Measurements from ENCODE around the gene CNOT1.

CNOT1 gene

GRCh38 chr16:58500430-58501241 is 129.0 kb downstream of the CNOT1 start:
- POLR2A ChIA-PET, result interaction anchor here (0.9 kb wide), 1 partner anchor 187 kb away, joined by 3 read pairs; no protein-coding TSS in a partner anchor
- CTCF ChIA-PET, result interaction anchor here (1.0 to 4.1 kb wide), 7 partner anchors 11 to 254 kb away, joined by 3 to 29 read pairs (median 8); no protein-coding TSS in a partner anchor
- TF ChIP-seq, protein P1, sequence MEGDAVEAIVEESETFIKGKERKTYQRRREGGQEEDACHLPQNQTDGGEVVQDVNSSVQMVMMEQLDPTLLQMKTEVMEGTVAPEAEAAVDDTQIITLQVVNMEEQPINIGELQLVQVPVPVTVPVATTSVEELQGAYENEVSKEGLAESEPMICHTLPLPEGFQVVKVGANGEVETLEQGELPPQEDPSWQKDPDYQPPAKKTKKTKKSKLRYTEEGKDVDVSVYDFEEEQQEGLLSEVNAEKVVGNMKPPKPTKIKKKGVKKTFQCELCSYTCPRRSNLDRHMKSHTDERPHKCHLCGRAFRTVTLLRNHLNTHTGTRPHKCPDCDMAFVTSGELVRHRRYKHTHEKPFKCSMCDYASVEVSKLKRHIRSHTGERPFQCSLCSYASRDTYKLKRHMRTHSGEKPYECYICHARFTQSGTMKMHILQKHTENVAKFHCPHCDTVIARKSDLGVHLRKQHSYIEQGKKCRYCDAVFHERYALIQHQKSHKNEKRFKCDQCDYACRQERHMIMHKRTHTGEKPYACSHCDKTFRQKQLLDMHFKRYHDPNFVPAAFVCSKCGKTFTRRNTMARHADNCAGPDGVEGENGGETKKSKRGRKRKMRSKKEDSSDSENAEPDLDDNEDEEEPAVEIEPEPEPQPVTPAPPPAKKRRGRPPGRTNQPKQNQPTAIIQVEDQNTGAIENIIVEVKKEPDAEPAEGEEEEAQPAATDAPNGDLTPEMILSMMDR (IDR thresholded peaks at IDR 0.05; ENCODE audit: insufficient read depth, low read length, missing control alignments), result no peak
- peak overlapping the region; percentile 70 for H3K4me3 ChIP-seq (ENCODE audit: low read depth, low read length)
- DNase-seq (ENCODE audit: low read depth, low spot score), result no peak

- ChIA-PET CTCF (interaction anchor here (1.0 to 4.1 kb wide), 8 partner anchors 12 to 371 kb away, joined by 3 to 29 read pairs (median 4); partner anchors contain the start of gene CFAP20), POLR2A (interaction anchor here (0.6 to 0.9 kb wide), 2 partner anchors 11 to 187 kb away, joined by 3 read pairs; no protein-coding TSS in a partner anchor)
- H3K4me3 ChIP-seq (ENCODE audit: low read depth, low read length), result peak within 1 kb of the TSS; percentile 70
- TF ChIP-seq, protein P1 (IDR thresholded peaks at IDR 0.05; ENCODE audit: insufficient read depth, low read length, missing control alignments), result no peak
- peak; percentile 58 for DNase-seq (ENCODE audit: low read depth, low spot score)
These were observed 129.8 kb downstream of the CNOT1 start, which contains the start of gene NDRG4 for GRCh38 chr16:58499615-58500351. Gene NDRG4, plus strand, starts transcription at chr16:58500143. Its CDS starts 106 bp downstream, at chr16:58500249.

DNA sequence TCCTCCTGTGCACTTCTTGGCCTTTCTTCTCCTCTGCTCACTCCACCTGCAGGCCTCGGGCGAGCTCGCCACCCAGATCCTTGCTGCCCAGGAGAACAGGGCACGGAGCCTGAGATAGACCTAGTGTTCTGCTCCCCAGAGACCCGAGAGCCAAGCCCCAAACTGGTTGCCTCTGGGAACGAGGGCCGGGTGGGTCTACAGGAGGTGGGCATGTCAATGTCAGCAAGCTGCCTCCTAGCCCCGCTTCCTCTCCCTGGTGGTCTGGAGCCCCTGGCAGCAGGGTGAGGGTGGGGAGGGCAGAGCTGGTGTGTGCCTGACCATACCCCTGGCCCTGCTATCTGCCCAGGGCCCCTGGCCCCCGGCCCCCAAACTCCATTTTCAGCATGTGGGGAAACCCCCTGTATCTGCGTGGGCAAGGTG is 130.5 kb downstream of the CNOT1 start:
- CTCF ChIA-PET, result interaction anchor here (1.0 to 4.1 kb wide), 6 partner anchors 12 to 370 kb away, joined by 3 to 29 read pairs (median 7); partner anchors contain the start of gene CFAP20
- POLR2A ChIA-PET, result no interaction called here
- H3K4me3 ChIP-seq (ENCODE audit: low read depth, low read length), result no peak overlapping the region
- no peak for DNase-seq (ENCODE audit: low read depth, low spot score)
- TF ChIP-seq, protein P1 (IDR thresholded peaks at IDR 0.05; ENCODE audit: insufficient read depth, low read length, missing control alignments), result no peak

- DNase-seq (ENCODE audit: low read depth, low spot score), result no peak
- CTCF ChIA-PET, result interaction anchor here (1.1 kb wide), 1 partner anchor 163 kb away, joined by 5 read pairs; no protein-coding TSS in a partner anchor
These were observed 131.1 kb downstream of the CNOT1 start for GRCh38 chr16:58498341-58499091.

GRCh38 chr16:58497935-58498334 is 131.7 kb downstream of the CNOT1 start:
- CTCF ChIA-PET, result interaction anchor here (1.0 to 1.1 kb wide), 3 partner anchors 9 to 163 kb away, joined by 4 to 5 read pairs (median 4); no protein-coding TSS in a partner anchor

More at GRCh38 chr16:58498341-58499091, 131.1 kb downstream of the CNOT1 start:
- POLR2A ChIA-PET, result no interaction called here
- TF ChIP-seq, protein P1 (IDR thresholded peaks at IDR 0.05; ENCODE audit: insufficient read depth, low read length, missing control alignments), result no peak
- no peak overlapping the region for H3K4me3 ChIP-seq (ENCODE audit: low read depth, low read length)

More at GRCh38 chr16:58497935-58498334, 131.7 kb downstream of the CNOT1 start:
- no peak overlapping the region for H3K4me3 ChIP-seq (ENCODE audit: low read depth, low read length)
- DNase-seq (ENCODE audit: low read depth, low spot score), result no peak
- TF ChIP-seq, protein P1 (IDR thresholded peaks at IDR 0.05; ENCODE audit: insufficient read depth, low read length, missing control alignments), result no peak
- POLR2A ChIA-PET, result no interaction called here
